NCI-H146 (cell line): ENCODE measurements around the gene ARID5B.

Source experiments
- DNase-seq: peaks from one replicate; lab custom pipeline; 2025; lab: John Stamatoyannopoulos, UW

ARID5B gene

DNA sequence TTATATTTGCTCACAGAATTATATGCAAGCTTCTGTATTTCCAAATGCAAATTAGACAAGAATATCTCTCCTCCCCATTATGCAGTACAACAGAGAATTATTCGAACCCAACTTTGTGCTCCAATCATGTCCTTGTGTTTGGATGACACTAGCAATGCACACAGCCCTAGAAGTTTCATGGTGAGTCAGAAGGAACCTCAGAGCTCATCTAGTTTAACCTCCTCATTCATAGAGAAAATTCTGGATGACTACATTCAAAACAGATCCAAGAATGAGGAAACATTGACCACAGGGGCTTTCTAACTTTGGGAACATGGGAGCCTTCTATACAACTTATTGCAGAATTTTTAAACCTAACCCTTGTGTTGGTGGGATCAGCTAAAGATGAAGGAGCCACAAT is 12.8 kb upstream of the ARID5B start:
- DNase-seq, result no peak

DNA sequence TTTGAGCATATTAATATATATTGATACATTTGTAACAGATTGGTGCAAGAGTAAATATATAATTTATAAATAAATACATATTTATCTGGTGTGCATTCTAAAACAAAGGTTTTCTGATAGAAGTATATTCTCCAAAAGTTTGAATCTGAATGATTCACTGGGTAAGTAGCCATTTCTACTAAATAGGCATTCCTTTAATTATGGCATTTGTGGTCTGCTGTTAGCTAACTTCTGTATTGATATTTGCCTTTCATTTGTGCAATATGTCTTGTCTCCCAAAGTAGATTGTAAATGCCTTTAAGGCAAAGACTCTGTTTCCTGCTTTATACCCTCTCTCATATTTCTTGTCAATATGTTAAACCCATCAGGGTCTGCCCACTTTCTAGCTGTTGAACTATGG is 11.1 kb upstream of the ARID5B start:
- no peak for DNase-seq

DNA sequence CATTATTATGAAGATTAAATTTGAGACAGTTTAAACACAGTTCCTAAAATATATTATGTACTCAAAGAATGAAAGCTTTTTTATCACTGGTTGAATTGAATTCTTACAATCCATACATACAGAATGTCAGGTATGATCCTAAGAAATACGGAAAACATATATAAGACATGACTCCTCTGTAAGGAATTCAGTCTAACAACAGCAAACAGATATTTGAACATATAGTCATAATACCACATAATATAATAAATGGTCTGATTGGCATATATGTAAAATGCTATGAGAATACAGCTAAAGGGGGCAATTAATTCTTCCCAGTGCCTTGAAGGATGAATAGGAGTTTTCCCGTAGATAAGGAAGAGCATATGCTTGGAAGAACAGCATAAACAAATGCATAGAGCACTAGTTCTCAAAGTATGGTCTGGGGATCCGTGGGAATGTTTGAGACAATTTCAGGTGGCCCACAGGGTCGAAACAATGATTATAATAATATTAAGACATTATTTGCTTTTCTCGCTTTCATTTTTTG is 10.6 kb upstream of the ARID5B start:
- no peak for DNase-seq

DNA sequence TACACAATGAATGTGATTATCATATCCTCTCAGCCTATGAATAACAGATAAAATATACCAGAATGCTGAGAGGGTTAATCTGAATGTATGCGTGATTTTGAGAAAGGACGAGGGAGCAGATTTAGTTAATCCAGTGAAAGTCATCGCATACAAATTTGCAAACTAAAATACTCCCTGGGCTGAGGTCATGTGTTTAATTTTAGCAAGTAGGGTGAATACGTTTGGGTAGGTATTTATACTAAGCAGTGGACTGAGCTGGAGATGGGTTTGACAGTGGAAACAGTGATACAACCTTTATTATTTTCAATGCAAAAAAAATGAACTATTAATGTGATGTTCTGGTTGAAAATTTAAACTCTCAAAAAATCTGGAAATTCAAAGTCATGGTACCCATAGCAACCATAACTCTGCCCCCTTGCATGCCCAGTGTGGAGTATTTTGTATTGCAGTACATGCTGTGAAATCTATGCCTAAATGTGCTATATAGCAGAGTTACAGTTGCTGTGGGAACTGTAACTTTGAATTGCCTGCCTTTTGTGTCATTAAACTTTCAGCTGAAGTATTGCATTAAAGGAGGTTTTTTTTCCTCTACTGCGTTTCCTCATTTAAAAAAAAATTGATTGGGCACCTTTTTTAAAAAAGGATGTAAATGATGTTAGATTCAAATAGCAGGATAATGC is 9.5 kb upstream of the ARID5B start:
- DNase-seq, result no peak

DNA sequence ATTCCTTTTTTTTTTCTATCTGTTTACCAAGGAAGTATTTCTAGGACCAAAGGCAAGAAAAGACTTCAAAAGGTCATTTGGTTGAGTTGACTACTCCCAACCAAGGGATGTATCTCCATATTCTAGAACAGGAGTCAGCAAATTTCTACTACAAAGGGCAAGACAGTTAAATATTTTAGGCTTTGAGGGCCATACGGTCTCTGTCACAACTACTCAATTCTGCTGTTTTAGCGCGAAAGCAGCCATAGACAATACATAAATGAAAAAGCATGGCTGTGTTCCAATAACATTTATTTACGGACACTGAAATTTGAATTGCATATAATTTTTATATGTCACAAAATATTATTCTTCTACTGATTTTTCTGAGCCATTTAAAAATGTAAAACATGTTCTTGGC is 8.5 kb upstream of the ARID5B start:
- no peak for DNase-seq

DNA sequence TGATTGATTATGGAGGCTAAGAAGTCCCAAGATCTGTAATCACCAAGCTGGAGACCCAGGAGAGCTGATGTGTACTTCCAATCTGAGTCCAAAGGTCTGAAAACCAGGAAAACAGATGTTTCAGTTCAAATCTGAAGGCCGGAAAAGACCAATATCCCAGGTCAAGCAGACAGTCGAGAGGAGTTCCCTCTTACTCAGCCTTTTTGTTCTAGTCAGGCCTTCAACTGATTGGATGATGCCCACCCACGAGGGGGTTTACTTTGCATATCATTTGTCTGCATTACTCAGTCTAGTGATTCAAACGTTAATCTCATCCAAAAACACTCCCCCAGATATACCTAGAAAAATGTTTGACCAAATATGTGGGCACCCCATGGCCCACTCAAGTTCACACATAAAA is 7.4 kb upstream of the ARID5B start:
- no peak for DNase-seq

DNA sequence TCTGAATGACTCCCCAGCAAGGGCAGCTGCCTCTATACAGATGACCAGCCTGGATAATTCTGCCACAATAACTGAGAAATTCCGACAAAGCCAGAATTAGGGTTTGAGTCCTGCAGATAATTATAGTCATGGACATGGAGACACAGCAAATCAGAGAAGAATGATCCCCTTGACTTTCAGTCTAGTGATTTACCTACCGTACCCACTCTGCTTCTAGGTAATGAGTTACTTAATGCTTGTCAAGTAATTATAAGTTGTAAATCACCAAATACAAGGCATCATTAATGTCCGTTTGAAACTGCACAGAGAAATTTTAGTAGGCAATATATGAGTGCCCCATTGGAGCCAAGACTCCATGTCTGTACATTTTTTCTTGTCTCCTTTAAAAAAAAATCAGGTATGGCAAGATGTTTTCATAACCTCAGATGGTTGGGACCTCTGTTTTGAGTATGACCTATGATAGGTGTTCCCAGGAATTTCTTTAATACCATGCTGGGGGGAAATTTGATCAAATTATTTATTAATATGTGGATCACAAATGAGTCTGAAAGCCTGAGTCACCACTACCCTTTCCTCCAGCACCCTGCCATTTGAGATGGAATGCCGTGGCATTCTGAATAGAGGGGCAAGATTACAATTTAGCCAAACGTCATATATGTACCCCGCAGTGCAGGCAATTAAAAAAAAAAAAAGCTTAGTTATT is 5.5 kb upstream of the ARID5B start:
- no peak for DNase-seq

DNA sequence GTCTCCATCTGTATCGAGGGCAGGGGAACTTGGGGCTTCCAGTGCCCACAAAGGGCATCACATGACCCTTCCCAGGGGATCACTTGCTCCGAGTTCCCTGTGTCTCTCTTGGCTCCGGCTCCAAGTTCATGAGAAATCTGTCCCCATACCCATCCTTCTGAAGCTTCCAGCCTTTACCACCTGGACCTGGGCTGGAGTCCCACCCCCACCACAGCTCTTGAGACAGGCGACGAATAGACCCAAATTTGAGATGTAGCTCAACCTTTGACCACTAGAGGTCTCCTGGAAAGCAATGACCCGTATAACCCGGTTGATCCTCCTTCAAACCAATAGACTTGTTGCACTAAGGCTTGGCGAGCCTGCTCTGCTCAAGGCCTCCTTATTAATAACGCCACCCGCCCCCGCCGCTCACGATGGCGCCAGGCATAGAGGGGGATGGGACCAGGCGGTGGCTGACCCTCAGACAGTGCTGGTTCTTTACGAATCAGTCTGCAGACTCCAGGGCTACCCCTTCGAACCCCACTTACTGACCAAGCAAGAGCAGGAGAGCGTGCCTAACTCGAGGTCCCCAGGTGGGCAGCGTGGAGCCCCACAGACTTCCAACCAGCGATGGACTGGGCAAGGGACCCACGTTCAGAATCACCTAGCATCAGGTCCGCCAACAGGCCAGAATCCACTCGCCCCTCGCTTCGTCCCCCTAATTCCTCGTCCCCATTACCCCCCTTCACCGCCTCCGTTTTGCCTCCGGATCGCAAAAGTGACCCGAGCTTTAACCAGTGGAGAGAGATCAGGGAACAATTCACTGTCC is 4.4 kb upstream of the ARID5B start:
- peak; percentile 84 for DNase-seq

DNA sequence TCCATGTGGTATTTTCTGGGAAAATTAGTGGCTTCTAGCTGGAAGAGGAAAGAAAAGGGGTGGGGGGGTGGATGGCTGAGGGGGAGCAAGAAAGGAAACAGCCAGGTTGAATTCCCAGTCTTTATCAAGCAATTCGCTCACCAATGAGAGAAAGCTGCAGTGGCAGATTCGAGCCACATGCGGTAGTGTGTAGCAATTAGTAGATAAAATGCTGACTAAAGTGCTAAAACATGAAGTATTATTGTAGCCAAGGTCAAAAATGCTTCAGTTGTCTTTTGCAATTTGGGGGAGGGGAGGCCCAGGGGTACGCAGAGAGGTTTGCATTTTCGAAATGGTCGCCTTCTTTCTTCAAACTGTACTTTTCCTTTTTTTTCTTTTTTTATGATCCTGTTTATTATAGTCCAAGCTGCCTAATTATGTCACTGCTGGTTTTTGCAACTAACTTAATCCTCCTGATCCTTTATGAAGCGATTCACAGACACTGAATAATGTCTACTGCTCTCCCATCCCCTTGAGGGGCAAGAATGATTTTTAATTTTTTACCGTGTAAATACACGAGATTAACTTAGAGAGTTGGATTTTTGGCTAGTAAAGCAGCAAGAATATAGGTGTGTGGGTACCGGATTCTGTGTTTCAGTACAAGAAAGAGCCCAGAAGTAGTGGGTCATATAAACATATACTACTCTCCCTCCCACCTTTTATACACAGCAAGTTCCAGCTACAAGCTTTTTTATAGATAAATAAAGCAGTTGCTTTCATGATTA is 3.6 kb upstream of the ARID5B start:
- peak; percentile 6 for DNase-seq

DNA sequence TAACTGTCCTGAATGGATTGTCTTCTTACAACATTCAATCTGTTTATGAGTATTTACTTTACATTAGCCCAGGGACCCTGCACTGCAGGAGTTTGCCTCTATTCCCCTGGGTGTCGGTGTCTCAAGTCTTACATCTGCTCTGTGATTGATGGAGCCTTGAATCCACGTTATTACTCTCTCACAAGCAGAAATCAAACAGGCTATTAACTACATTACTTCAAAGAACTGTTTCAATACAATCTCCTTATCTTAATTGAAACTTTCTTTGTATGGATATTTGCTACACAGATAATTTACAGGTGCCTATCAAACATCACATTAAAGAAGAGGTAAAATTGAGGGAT is 3.1 kb upstream of the ARID5B start:
- DNase-seq, result peak; percentile 56

DNA sequence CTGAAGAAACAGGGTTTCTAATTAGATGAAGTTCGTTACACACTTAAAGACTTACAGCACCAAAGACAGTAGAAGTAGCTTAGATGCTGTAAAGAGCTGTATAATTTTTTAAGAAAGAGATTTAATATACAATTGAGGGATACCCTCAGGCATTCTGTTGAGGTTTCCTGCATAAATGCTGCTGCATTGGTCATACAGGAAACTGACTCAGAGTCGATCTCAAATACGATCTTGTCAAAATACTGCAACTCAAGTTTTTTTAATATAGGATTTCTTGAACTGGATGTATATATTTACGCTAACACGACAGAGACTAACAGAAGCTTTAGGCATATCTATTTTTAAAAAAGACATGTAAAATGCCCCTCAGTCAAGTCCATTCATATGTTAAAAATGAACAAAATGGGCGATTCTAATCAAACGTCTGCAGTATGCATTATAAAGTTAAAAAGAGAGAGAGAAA is 2.4 kb upstream of the ARID5B start:
- no peak for DNase-seq

DNA sequence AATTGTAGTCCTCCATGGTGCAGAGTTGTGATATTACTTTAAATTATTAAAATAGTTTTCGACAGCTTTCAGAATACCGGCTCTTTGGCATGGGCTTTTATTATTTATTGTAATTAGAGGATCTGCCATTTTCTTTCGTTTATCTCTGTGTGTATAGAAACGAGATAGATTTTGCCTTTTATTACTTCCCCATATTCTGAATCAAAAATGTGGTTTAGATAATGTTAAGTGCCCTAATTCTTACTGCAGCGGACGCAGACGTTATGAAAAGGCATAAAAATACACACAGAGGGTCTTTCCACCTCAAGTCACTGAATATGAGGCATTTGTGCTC is 1.9 kb upstream of the ARID5B start:
- DNase-seq, result no peak

DNA sequence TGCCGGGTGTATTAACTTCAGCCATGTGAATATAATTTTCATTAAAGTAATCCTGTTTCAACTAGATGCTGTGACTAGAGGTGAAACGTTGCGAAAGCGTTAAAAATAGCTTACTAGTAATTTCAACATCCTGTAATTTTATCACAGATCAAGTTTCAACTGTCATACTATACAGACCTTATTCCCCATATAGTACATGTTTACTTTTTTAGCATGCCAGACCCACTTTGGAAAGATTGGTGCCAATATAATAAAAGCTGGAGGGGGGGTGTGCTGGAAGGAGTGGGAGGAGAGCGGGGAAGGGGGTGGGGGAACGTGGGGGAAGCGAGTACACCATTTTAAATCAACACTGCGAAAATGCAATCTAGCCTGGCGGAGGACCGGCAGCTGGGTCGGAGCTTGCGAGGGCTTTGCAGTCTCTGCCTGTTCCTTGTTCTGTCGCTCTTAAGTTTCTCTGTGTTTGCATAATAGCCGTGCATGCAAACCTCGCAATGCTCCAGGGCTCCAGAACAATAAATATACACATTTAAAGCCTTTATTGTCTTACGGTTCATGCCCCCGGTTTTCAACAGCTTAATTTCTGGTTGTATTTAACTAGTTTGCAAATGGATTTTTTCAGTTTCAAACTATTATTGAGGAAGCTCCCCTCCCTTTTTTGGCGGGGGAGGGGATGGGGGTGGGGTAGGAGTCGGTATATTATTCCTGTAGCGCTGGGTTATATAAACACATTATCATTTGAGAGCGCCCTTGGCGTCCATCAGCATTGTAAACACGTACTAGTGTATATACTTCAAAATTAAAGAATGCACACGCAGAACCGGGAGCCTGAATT is 1.3 kb upstream of the ARID5B start:
- peak; percentile 82 for DNase-seq

DNA sequence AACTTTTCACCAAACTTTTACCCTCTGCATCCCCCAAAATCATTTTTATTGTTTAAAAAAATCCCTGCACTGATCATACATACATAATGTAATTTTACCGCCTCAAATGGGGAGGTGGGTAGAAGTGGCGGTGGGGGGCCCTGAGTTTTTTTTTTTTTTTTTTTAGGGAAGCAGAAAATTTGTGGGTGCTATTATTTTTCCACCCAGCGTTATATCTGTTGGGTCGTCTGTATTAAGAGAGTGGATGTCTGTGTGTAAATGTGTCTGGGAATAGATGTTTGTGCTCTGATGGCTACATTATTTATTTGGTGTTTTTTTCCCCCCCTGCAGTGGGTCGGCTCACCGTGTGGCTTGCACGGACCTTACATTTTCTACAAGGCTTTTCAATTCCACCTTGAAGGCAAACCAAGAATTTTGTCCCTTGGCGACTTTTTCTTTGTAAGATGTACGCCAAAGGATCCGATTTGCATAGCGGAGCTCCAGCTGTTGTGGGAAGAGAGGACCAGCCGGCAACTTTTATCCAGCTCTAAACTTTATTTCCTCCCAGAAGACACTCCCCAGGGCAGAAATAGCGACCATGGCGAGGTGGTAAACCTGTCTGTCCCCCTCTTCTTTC is 438 bp downstream of the ARID5B start:
- peak; percentile 42 for DNase-seq

DNA sequence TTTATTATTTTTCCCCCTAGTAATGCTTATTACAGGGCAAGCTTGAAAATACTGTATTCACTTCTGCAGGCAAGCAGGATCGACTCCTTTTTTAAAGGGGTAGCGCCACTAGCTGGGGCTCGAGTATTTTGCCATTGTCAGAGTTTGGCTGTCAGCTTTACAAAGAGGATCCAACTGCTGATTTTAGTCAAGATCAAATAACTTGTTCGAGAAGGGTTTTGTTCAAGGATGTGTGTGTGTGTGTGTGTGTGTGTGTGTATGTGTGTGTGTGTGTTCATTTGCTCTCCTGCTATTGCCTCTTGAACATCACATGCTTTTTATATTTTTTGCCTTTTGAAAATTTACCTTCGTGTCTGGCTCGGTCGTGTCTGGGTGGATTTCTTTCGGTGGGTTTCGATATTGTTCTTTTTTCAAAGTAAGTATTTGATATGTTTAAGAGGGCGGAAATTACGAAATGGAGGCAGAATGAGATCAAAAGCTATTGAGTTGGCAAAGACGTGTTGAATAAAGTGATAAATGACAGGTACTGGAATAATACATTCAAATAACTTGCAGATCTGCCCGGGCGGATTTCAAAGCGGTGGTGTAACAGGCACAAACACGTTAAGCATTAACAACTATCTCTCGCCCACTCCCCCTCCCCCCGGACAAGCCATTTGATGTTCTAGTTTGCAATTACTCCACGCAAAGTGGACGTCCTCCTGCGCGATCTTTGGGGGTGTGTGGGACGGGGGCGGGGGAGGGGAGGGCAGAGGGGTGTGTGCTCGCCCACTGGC is 1.1 kb downstream of the ARID5B start:
- peak; percentile 42 for DNase-seq

DNA sequence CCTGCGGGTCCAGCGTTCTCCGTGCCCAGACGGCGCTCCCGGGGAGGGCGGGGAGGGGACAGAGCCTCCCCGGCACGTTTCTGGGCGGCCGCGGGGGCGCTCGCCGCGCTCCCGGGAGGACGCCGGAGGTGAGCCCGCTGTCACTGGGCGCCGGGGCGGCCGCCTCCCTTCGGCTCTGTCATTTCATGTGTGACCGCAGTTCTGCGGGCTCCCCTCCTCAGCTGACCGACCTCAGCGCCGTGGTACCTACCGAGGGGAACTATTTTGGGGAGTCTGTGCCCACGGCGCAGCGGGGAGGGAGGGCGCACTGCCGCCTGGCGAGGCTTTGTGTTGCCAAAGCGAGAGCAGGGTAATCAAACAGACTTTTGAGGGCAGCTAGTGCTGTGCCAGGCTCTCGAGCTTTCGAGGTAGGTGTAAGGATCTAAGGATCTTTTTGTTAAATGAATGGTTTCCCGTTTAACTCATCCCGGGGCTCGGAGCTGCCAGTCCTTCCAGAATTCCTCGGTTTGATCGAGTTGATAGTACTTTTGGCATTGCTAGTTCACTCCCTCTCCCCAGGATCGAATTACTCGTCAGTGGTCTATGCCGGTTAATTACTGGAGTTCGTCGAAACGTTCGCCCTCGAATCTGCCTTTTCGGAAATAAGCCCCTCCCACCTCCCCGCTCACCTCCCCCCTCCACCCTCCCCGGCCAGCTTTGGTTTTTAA is 1.9 kb downstream of the ARID5B start:
- peak; percentile 81 for DNase-seq

DNA sequence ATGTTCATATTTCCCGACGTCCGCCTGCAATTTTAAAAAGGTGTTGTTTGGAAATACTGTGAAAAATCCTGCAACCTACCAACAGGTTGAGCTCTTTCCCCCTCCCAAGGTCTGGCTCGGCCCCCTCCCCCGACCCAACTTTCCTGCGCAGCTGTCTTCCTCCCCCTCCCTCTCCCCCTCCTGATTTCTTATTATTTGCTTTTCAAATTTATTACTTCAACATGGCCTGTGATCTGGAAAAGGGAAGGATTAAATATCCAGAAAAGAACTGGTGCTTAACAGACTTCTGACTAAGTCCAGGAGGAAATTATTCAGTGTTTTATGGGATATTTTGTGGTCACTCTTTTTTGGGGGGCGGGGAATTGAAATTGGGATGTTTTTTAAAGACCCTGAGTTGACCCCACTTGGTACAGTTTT is 2.4 kb downstream of the ARID5B start:
- peak; percentile 81 for DNase-seq

DNA sequence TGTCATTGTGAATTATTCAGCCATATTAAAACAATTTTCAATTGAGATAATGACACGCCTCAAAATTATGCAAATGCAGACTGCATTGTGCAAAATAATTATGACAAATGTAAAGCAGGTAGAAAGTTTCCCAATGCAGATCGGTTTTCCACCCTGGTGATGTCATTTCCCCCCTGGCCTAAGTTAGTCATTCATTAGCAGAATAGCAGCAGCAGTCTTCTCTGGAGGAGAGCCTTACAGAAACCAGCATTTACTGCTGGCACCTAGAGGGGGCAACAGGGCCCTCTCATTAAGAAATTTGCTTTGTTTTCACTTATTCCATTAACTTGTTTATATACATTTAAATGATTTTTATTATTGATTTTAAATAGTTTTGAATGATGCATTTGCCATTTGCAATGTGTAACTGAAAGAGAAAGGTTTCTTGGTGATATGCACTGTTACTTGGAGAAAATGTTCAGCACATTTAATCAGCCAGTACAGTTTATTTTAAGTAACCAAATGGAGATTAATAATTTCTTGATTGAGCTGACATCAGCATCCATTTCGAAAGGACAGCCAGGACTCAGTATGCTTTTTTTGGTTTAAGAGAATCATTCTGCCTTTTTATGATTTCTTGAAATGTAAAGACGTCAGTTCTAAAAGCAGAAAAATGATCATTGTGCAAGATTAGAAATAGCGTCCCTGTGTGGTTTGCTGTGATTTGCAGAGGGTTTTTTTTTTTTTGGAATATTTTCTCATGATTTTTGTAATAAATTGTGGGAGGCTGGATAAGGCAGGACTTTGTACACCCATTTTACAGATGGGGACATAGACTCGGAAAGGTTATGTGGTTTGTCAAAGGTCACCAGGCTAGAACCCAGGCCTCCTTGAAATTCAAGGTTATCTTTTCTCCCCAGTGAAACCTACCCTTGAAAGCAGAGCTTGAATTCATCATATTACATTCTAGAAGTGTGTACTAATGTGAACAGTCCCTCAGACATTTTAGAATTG is 3.5 kb downstream of the ARID5B start:
- peak; percentile 48 for DNase-seq
